Effector memory CD4-positive, alpha-beta T cell (primary cell): ENCODE results near the gene GSAP.

ENCODE experiments used
- DNase-seq, 3 donors: peaks; one replicate each; pipeline ENCODE4 v3.0.0-alpha.2; 2020
- H3K27ac ChIP-seq: 2 replicates; pipeline ENCODE4 v1.7.0; 2013; ENCODE audit warnings: mild to moderate bottlenecking, low read length, moderate library complexity; ENCODE audit not compliant: insufficient read depth, poor library complexity, severe bottlenecking
- H3K27me3 ChIP-seq: replicated peaks from 2 replicates; pipeline ENCODE4 v1.7.0; 2013; ENCODE audit warnings: mild to moderate bottlenecking, low read length; ENCODE audit not compliant: insufficient read depth, control insufficient read depth, poor library complexity, severe bottlenecking
- H3K36me3 ChIP-seq: 2 replicates; pipeline ENCODE4 v1.7.0; 2013; ENCODE audit warnings: mild to moderate bottlenecking, low read length, moderate library complexity; ENCODE audit not compliant: control insufficient read depth, insufficient read depth
- H3K4me1 ChIP-seq: 2 replicates; pipeline ENCODE4 v1.7.0; 2013; ENCODE audit warnings: low read length, mild to moderate bottlenecking; ENCODE audit not compliant: control insufficient read depth, insufficient read depth, poor library complexity, severe bottlenecking
- H3K4me3 ChIP-seq: 2 replicates; pipeline ENCODE4 v1.7.0; 2013; ENCODE audit warnings: low read length, low read depth, mild to moderate bottlenecking; ENCODE audit not compliant: insufficient read depth, poor library complexity, severe bottlenecking
- H3K9me3 ChIP-seq: 2 replicates; pipeline ENCODE4 v1.7.0; 2013; ENCODE audit warnings: mild to moderate bottlenecking, low read length, moderate library complexity; ENCODE audit not compliant: control insufficient read depth

The GSAP gene

GRCh38 chr7:77309714-77310220 lies 106.4 kb downstream of the GSAP start:
- Histone ChIP-seq H3K4me3 (no peak overlapping the region), H3K36me3 (peaks cover 8% of the 10 kb centered on the region), H3K27ac (no peak overlapping the region), H3K4me1 (no peaks in the 10 kb centered on the region), H3K27me3 (no peaks in the 10 kb centered on the region), H3K9me3 (no peaks in the 10 kb centered on the region)
- no peak for DNase-seq

- H3K4me1 ChIP-seq = no peaks in the 10 kb centered on the region
- DNase-seq = no peak
- no peak overlapping the region for H3K27ac ChIP-seq
- H3K27me3 ChIP-seq = no peaks in the 10 kb centered on the region
- H3K9me3 ChIP-seq = no peaks in the 10 kb centered on the region
- H3K4me3 ChIP-seq = no peak overlapping the region
- H3K36me3 ChIP-seq = peaks cover 2% of the 10 kb centered on the region
These were observed 107.4 kb downstream of the GSAP start for GRCh38 chr7:77308792-77309191.

GRCh38 chr7:77306231-77307067 lies 109.7 kb downstream of the GSAP start:
- H3K4me3 ChIP-seq = no peak overlapping the region
- no peak for DNase-seq
- no peak overlapping the region for H3K27ac ChIP-seq
- no peaks in the 10 kb centered on the region for H3K36me3 ChIP-seq
- no peaks in the 10 kb centered on the region for H3K27me3 ChIP-seq
- H3K4me1 ChIP-seq = no peaks in the 10 kb centered on the region
- H3K9me3 ChIP-seq = no peaks in the 10 kb centered on the region

GRCh38 chr7:77295549-77295948 lies 120.6 kb downstream of the GSAP start:
- Histone ChIP-seq H3K36me3 (peaks cover 4% of the 10 kb centered on the region), H3K9me3 (no peaks in the 10 kb centered on the region), H3K27me3 (no peaks in the 10 kb centered on the region), H3K27ac (no peak overlapping the region), H3K4me3 (no peak overlapping the region), H3K4me1 (no peaks in the 10 kb centered on the region)
- no peak for DNase-seq

DNA sequence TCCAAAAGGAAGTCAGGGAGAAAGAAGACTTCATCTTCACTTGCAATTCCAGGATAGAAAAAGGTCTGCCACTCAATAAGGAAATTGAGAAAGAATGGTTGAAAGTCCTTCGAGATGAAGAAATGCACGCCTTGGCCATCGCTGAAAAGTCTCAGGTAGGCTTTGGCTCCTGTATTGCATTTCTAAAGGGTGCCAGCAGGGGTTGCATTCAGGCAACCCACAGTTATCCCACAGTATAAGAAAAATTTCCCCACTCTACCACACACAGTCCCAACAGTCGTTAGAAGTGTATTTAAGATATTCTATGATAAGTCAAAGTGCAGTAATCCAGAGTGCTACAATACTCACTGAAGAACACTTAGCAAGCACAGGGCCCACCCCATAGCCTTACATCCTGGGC lies 123.1 kb downstream of the GSAP start:
- H3K36me3 ChIP-seq = peaks cover 4% of the 10 kb centered on the region
- no peak for DNase-seq
- no peaks in the 10 kb centered on the region for H3K9me3 ChIP-seq
- H3K4me3 ChIP-seq = no peak overlapping the region
- no peaks in the 10 kb centered on the region for H3K27me3 ChIP-seq
- H3K27ac ChIP-seq = no peak overlapping the region
- no peaks in the 10 kb centered on the region for H3K4me1 ChIP-seq

DNA sequence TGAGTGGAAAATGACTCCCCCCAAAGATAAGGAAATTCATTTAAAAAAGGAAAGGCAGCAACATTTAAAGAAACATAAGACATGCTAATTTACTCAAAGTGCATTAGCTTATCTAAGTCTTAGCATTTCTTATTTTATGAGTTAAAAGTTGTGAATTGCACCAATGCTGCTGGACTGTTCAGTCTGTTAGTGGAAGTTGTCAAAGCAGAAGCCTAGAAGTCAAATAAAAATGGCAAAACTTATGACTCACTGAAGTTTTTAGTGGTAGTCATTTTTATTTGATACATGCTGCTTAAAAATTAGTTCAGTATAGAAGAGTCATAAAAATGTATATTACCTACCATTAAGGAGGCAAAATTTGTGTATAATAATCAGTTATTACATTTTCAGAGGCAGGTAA lies 125.7 kb downstream of the GSAP start:
- Histone ChIP-seq H3K4me3 (no peak overlapping the region), H3K27me3 (no peaks in the 10 kb centered on the region), H3K4me1 (no peaks in the 10 kb centered on the region), H3K27ac (no peak overlapping the region), H3K36me3 (peaks cover 10% of the 10 kb centered on the region), H3K9me3 (no peaks in the 10 kb centered on the region)
- no peak for DNase-seq

DNA sequence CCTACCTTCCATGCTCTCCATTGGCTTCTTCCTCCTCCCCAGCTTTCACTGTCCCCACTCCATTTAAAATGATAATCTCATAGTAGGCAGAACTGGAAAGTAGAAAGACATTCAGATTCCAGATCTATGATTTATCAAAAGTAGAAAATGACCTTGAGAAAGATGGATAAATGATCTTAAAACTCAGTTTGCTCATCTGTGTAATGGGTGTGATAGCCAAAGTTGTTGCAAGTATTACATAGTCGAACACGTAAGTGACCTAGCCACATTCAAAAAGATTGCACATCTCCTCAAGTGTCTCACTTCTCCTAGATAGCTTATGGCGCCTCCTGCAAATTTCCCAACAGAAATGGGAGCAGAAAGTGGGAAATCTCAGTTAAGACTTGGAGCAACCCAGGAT lies 126.8 kb downstream of the GSAP start:
- Histone ChIP-seq H3K27ac (no peak overlapping the region), H3K27me3 (no peaks in the 10 kb centered on the region), H3K36me3 (peaks cover 10% of the 10 kb centered on the region), H3K4me1 (no peaks in the 10 kb centered on the region), H3K4me3 (no peak overlapping the region), H3K9me3 (no peaks in the 10 kb centered on the region)
- no peak for DNase-seq

DNA sequence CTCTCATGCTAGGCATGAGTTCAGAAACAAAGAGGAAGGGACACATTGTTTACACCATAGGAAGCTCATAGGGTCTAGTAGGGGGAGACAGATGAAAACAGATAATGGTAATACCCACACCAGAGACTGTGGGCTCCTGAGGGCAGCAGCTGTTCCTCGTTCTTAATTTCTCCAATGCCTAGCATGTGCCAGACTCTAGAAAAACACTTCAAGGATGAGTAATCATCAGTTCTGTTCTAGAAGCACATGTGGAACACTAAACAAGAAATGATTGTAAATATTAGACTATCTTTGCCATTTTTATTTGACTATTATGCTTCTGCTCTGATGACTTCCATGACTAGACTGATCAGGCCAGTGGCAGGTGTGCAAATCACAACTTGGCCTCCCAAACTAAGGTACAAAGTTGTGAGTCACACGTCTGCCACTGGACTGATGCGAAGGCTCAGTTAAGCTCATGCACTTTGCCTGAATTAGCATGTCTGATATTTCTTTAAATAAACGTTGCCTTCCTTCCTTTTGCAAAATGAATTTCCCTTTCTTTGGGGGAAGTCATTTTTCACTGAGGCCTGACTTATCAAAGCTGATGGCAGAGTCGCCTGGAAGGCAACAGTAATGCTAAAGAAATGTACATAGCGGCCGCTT lies 127.4 kb downstream of the GSAP start:
- Histone ChIP-seq H3K9me3 (no peaks in the 10 kb centered on the region), H3K27me3 (no peaks in the 10 kb centered on the region), H3K27ac (no peak overlapping the region), H3K4me1 (no peaks in the 10 kb centered on the region), H3K4me3 (no peak overlapping the region), H3K36me3 (peaks cover 10% of the 10 kb centered on the region)
- no peak for DNase-seq

DNA sequence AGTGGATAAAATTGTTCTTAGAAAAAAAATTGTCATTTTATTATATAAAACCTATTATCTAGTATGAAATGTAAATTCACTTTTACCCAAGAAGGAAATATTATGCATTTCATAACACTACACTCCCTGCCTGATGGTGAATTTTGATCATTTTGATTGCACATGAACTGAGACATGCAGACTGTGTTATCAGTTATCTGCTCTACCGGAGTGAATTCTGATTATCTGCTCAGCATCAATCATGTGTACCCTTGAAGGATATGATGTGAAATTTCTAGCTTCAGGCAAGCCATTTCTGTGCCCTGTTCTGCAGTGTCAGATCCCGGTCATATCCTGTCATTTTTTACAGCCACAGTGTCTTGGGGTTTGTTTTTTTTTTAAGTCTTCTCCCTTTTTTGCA lies 131.5 kb downstream of the GSAP start:
- Histone ChIP-seq H3K36me3 (peaks cover 6% of the 10 kb centered on the region), H3K9me3 (no peaks in the 10 kb centered on the region), H3K4me1 (no peaks in the 10 kb centered on the region), H3K27ac (no peak overlapping the region), H3K4me3 (no peak overlapping the region), H3K27me3 (no peaks in the 10 kb centered on the region)
- no peak for DNase-seq

- Histone ChIP-seq H3K27me3 (no peaks in the 10 kb centered on the region), H3K4me3 (no peak overlapping the region), H3K4me1 (no peaks in the 10 kb centered on the region), H3K36me3 (peaks cover 6% of the 10 kb centered on the region), H3K9me3 (no peaks in the 10 kb centered on the region), H3K27ac (no peak overlapping the region)
- DNase-seq = no peak
These were observed 132.1 kb downstream of the GSAP start for GRCh38 chr7:77284005-77284404.
